Fibroblast of upper back skin (primary cell): ENCODE measurements around the gene ZNF879.
A peak's percentile ranks its signal among the peaks of the same experiment; 100 is the strongest.

ENCODE experiments used
- DNase-seq: peaks from one replicate; pipeline ENCODE4 v3.0.0-alpha.2; 2013

ZNF879 gene

DNA sequence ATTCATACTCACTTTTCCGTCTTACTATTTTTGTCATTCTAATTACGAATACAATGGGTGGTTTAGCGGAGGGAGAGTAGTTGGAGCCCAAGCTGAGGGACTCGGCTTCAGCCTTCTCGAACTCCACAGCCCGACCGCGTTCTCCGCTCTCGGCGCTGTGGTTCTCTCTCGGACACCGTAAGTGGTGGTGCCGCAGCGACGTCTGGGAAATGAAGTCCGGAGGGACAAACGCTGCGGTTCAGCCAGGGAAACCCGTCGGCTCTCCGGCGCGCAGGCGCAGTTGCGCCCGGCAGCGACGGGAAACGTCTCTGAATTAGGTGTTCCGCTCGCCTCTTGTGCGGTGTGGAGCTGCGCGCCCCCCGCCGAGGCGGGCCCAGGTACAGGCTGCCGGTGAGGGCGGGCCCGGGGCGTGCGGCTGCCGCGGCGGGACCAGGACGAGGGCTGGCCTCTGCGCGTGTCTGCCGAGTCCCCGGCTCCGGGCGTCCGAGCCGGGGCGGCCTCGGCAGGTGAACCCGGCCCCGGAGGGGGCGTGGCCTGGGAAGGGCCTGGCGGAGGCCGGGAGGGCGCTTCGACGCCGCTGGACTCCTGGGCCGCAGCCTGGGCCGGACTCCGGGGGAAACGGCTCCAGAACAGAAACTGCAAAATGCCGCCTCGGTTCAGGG lies at the start of gene ZNF879:
Gene ZNF879 (plus strand): TSS at position 277 of the 662 bp plus-strand sequence. CDS start 1,201 bp downstream, outside the sequence.
- DNase-seq = peak; percentile 96

GRCh38 chr5:178981381-178981780 lies 42.2 kb upstream of the ZNF879 start:
- DNase-seq = no peak

DNA sequence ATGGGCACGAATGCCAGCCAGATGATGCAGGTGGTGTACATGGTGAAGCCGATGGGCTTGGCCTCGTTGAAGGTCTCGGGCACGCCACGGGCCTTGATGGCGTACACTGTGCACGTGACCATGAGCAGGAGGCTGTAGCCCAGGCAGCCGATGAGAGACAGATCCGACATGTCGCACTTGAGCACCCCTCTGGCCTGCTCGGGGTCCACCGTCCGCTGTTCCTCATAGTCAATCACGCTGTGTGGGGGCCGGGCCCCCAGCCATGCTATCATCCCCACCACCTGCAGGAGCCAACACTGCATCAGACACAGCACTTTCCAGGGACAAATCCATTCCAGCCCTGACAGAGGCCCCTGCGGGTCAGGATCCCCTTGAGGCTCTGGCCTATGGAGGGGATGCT lies 40.7 kb upstream of the ZNF879 start:
- no peak for DNase-seq

DNA sequence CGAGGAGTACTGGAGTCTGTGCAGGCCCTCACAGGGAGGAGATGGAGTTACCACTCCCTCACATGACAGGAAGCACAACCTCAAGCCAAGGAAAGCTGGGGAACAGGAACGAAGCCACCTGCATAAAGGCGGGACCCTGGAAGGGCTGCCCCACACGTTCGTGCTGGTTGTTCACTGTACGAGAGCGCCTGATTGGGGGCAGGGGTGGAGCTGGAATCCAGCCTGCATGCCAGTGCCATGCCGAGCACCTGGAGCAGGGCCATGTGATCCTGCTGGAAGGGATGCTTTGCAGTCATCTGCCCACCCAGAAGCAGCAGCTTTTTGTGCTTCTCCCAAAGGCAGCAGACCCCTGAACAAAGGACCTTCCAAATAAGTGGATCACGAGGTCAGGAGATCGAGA lies 39.9 kb upstream of the ZNF879 start:
- DNase-seq = no peak

GRCh38 chr5:178984145-178985072 lies 39.2 kb upstream of the ZNF879 start:
- no peak for DNase-seq

- DNase-seq = no peak
Measured at GRCh38 chr5:178986326-178986960, 37.2 kb upstream of the ZNF879 start.

DNA sequence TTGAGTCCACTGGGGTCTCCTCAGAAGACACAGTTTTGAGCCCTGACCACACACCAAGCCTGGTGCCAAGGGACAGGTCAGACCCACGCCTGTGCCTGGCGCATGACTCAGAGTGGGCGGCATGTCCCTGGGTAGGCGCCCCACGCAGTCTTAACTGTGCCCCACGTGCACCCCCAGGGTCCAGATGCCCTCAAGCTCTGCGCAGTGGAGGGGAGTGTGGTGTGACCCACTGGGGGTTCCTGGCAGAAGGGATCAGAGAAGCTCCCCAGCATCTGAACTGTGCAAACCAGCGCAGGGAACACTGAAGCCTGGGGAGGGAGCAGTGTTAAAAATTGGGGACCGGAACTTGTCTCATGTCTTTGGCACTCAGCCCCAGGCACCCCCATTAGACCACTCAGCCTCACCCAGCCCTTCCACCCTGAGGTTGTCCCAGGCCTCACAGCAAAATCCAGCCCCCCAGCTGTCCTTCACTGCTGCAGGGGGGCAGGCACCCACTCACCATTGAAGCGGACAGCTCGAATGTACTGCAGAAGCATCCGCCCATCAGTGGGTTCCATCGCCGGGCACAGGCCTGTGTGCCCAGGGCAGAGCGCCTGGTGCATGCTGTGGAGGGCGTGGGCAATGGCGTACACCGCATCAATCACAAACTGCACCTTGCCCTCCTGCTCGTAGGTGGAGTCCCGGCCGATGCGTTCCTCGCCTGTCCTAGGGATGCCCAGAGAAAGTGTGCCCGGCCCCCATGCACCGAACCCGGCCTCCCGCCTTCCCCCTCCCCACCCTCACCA lies 35.0 kb upstream of the ZNF879 start:
- DNase-seq = no peak

DNA sequence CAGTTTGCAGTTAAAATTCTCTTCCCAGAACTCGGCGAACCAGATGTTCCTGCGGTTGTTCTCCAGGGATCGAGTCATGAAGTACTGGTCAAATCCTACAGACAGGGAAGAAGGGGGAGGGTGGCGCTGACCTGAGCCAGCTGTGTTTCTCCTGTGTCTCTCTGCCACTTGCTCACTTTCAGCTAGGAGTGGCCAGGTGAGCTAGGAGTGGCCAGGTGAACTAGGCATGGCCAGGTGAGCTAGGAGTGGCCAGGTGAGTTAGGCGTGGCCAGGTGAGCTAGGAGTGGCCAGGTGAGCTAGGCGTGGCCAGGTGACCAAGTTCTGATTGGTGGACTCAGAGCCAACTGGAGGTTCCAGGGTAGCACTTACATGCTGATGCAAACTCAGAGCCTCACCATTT lies 34.3 kb upstream of the ZNF879 start:
- no peak for DNase-seq

DNA sequence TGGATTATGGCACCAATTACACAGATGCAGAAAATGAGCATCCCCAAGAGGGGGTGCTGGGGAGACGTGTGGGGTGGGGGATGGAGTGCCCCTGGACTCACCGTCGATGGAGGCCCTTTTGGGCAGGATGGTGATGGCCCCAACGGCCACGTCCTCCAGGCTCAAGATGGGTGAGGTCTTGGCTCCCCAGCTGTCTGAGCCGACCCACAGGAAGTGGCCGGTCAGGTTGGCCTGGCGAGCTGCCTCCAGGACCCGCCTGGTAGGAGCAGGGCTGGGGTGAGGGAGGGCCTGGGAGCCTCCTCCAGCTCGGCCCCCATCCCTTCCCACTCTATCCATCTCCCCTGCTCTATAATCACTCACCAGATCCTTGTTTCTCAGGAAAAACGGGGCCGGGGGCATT lies 33.1 kb upstream of the ZNF879 start:
- DNase-seq = no peak

- DNase-seq = no peak
Measured at GRCh38 chr5:178991190-178992145, 32.1 kb upstream of the ZNF879 start.

- DNase-seq = no peak
Measured at GRCh38 chr5:178992291-178992895, 31.2 kb upstream of the ZNF879 start.

GRCh38 chr5:178993236-178993765 lies 30.3 kb upstream of the ZNF879 start:
- no peak for DNase-seq

DNA sequence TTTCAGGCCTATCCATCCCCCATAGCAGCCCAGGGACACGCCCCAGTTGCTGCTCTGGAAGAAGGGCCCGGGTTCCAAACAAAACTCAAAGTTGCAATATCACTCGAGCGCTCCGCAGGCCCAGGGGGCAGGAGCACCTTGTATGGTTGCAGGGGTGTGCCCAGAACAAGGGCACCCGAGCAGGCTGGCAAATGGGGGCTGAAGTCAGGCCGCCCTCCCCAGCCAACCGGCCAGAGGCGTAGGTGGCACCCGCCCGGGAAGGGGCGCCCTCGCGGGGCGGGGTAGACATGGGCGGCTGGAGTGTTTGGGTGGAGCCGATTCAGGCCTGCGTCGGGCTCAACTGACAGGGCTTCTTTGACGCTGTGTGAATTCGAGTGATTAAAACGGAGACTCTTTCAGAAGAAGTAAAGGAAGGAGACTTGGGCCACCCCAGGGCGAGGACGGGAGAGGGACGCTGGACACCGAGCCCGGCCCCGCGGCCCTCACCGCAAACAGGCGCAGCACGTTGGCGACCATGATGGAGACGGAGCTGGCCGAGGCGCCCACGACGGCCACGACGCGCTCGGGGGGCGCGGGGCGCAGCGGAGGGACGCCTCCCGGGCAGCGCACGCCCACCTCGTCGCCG lies 29.5 kb upstream of the ZNF879 start:
- no peak for DNase-seq

DNA sequence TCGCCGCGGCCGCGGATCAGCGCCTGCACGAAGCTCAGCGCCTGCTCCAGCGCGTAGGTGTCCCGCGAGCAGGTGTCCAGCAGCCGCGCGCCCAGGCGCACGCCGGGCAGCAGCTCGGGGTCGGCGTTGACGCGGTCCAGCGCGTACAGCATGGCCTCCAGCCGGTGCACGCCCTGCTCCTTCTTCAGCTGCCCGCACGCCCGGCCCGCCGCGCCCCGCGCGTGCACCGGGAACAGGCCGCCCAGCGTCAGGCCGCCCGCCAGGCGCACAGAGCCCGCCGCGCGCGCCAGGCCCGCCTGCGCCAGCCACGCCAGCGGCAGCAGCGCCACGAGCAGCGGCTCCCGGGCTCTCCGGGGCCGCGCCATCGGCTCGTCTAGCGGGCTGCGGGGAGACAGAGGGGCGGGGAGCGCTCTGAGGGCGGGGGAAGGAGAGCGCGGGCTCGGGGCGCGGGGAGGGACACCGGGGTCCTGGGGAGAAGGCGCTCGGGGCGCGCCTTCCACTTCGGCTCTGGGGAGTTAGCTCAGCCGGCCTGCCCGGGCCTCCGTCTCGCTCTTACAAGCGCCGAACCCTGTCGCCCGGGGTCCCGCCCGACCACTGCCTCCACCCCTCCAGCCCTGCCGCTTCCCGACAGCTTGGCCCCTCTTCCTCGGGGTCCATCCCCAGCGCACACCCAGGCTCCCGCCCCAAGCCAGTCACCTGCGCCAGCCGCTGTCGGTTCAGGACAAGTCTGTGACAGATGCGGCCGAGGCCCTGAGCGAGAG lies 28.8 kb upstream of the ZNF879 start, which contains the start of gene GRM6:
Gene GRM6 (minus strand): TSS at position 741 of the 761 bp plus-strand sequence. CDS start 376 bp downstream, at position 365.
- no peak for DNase-seq

DNA sequence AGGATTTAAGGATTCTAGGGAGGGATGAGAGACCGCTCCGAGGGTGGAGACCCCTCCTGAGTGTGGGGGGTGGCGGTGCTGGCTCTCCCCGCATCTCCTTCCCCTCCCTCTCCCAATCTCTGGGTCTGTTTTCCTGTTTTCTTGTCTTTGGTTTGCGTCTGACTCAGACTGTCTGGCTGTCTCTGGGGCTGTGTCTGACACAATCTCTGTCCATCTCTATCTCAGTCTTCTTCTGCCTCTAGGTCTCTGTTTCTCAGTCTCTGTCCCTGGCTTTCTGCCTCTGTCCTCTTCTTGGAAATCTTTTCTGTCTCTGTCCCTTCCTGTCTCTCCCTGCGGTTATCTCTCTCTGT lies 28.3 kb upstream of the ZNF879 start:
- no peak for DNase-seq

- no peak for DNase-seq
Measured at GRCh38 chr5:178996156-178996555, 27.4 kb upstream of the ZNF879 start.

GRCh38 chr5:178997191-178997590 lies 26.4 kb upstream of the ZNF879 start:
- DNase-seq = no peak

GRCh38 chr5:178998441-178998840 lies 25.2 kb upstream of the ZNF879 start:
- DNase-seq = no peak

DNA sequence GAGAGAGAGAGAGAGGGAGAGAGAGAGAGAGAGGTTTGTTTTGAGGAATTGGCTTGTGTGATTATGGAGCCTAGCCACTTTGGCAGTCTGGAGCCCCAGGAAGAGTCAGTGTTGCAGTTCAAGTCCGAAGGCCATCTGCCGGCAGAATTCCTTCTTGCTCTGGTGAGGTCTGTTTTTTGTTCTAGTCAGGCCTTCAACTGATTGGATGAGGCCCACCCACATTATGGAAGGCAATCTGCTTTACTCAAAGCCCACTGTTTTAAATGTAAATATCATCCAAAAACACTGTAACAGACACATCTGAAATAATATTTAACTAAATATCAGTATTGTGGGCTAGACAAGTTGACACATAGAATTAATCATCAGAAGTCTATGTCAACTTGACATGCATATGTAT lies 17.0 kb upstream of the ZNF879 start:
- no peak for DNase-seq

- no peak for DNase-seq
Measured at GRCh38 chr5:179008667-179009066, 14.9 kb upstream of the ZNF879 start.
